Stimulated activated CD4-positive, alpha-beta T cell treated with anti-CD3 and anti-CD28 coated beads, Interleukin-2, amount 100 ng/mL, for 24 hours (primary cell): ENCODE data around the gene SLC16A12.

Source experiments
- DNase-seq, 2 donors: peaks; one replicate each; pipeline ENCODE4 v3.0.0-alpha.2; 2020

SLC16A12 gene

GRCh38 chr10:89388806-89389205 is 146.6 kb downstream of the SLC16A12 start:
- no peak for DNase-seq

- no peak for DNase-seq
These were observed 150.7 kb downstream of the SLC16A12 start for GRCh38 chr10:89384474-89385340.

- DNase-seq = no peak
These were observed 152.6 kb downstream of the SLC16A12 start for GRCh38 chr10:89382757-89383156.
